ENCODE measurements around the gene IRF4. TPM values are rescaled to one million over a fixed set of nuclear protein-coding genes. Genes with fewer than 3 reads are reported as not detected.

The IRF4 gene
- total RNA-seq, 2 donors from 2014 or later = 0.26 TPM; not detected in 1

DNA sequence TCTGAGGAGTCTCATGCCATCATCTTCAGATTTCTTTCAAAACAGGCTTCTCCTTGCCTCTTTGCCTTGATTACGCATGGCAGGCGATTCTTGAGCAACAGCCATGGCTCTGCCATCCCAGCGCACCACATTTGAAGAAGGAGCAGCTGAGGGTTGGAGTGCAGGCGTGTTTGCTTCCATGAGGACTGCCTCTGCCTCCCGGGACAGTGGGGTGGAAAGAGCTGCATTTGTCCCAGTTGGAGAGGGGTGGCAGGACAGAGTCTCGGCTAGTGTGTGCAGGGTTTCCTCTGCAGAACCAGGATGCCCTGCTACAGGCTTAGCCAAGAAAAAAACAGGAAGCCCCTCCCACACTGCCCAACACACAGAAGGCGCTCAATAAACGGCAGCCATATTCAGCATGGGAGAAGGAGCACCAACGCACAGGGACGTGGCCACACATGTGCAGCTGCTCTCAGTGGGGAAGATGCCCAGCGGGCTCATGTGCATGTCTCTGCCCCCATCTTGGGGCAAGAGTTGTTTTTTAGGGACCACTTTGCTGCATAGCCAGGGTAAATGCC, 36.6 kb downstream of the IRF4 start:
- Histone ChIP-seq H3K9me3 (no peaks in the 10 kb centered on the region), H3K36me3 (replicated peaks in 1 of 2; ENCODE audit: insufficient read depth in 1 of 2, low read depth in 2 of 2) (no peaks in the 10 kb centered on the region), H3K4me1 (no peaks in the 10 kb centered on the region), H3K27me3 (no peaks in the 10 kb centered on the region), H3K27ac (no peak overlapping the region), H3K4me3 (no peak overlapping the region)
- TF ChIP-seq CTCF (IDR thresholded peaks at IDR 0.05) (no peak), POLR2A (IDR thresholded peaks at IDR 0.05) (no peak)
- DNase-seq (no peak), ATAC-seq (no peak)
- intact Hi-C loops (cut with DNase I) = no loop called here
- WGBS, 2 donors = 76 to 84% methylated on average over 8 to 11 of the region's 11 CpGs

DNA sequence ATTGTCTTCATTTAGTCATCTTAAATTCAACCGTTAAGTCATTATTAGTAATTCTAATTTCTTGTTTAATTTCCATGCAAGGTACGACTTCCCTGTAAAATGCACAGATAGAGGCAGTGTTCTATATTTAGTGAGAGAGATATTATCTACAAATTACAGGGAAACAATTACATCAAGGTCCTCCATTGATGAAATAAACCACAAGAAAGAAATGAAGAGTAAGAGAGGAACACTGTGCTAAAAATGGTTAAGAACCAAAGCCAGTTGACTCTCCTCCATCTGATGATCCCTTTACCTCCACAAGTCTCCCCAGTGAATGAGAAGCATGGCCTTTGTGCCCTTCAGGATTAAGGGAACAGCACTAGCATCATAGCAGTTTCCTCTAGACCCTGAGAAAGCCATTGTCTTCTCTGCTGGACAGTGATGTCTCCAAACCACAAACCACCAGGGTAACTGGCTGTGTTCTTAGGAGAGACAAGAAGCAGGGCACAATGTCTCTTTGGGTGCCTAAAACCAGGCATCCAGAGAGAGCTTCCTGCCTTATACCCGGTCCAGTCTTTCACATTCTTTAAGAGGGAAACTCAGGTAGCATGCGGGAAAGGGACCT, 38.1 kb downstream of the IRF4 start:
- no peak for TF ChIP-seq POLR2A (IDR thresholded peaks at IDR 0.05)
- no peak for TF ChIP-seq CTCF (IDR thresholded peaks at IDR 0.05)
- intact Hi-C loops (cut with DNase I) = no loop called here
- Histone ChIP-seq H3K4me3 (no peak overlapping the region), H3K36me3 (replicated peaks in 1 of 2; ENCODE audit: insufficient read depth in 1 of 2, low read depth in 2 of 2) (no peaks in the 10 kb centered on the region), H3K27ac (no peak overlapping the region), H3K27me3 (no peaks in the 10 kb centered on the region), H3K4me1 (no peaks in the 10 kb centered on the region), H3K9me3 (no peaks in the 10 kb centered on the region)
- 56 to 62% methylated on average over 4 of the region's 4 CpGs for WGBS, 2 donors
- no peak for DNase-seq
- no peak for ATAC-seq

DNA sequence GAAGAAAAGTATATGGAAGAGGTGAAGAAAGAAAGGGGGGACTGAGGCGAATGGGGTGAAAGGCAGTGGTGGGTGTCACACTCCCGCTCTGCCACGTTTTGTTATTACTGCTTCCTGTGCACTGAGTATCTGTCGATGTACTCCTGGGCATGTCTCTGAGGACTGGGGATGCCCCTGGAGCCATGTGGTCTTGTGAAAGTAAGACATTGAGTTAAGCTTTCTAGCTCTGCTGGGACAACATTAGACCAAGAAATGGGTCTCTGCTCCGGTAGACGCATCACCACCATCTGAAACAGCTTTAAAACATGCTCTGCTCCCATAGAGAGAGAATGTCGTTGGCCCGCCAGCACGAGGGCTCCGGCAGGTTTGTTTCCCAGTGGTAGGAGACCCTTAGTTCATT, 40.0 kb downstream of the IRF4 start:
- TF ChIP-seq POLR2A (IDR thresholded peaks at IDR 0.05) = no peak
- no peak for TF ChIP-seq CTCF (IDR thresholded peaks at IDR 0.05)
- ATAC-seq = no peak
- Histone ChIP-seq H3K27ac (no peak overlapping the region), H3K9me3 (no peaks in the 10 kb centered on the region), H3K36me3 (replicated peaks in 1 of 2; ENCODE audit: insufficient read depth in 1 of 2, low read depth in 2 of 2) (no peaks in the 10 kb centered on the region), H3K4me1 (no peaks in the 10 kb centered on the region), H3K27me3 (no peaks in the 10 kb centered on the region), H3K4me3 (no peak overlapping the region)
- intact Hi-C loops (cut with DNase I) = no loop called here
- 78 to 82% methylated on average over 10 of the region's 10 CpGs for WGBS, 2 donors
- DNase-seq = no peak

DNA sequence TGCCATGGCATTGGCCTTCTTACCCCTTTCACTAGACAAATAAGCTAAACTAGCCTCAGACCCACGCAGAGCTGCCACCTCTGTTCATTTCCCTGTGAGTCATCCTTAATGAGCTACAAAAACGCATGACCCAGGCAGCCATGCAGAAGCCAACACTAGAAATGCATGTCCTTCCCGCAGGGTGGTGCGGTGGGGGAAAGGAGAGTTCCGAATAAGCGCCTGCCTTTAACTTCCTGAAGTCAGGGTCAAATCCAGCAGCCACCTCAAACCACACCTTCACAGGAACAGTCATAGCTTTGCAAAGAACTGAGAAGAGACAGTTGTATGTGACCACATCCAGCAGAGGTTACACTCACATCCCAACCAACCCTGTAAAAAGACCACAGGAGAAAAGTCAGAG, 40.4 kb downstream of the IRF4 start:
- ATAC-seq (no peak), DNase-seq (no peak)
- Histone ChIP-seq H3K27ac (no peak overlapping the region), H3K4me1 (no peaks in the 10 kb centered on the region), H3K4me3 (no peak overlapping the region), H3K9me3 (no peaks in the 10 kb centered on the region), H3K27me3 (no peaks in the 10 kb centered on the region), H3K36me3 (replicated peaks in 1 of 2; ENCODE audit: insufficient read depth in 1 of 2, low read depth in 2 of 2) (no peaks in the 10 kb centered on the region)
- WGBS, 2 donors = 61 to 69% methylated on average over 6 of the region's 6 CpGs
- intact Hi-C loops (cut with DNase I) = no loop called here
- TF ChIP-seq CTCF (IDR thresholded peaks at IDR 0.05) = no peak
- TF ChIP-seq POLR2A (IDR thresholded peaks at IDR 0.05) = no peak

Data from body of pancreas (tissue), 4 donors.